ENCODE results near the gene FAM53B.

GRCh38 chr10:124700293-124701037 is 43.7 kb downstream of the FAM53B start:
- TF ChIP-seq POLR2A (IDR thresholded peaks at IDR 0.05) (peak in 1 of 3 donors; percentile 7), CTCF (IDR thresholded peaks at IDR 0.05) (no peak)

Measured in body of pancreas (tissue), 4 donors.